IMR-90 (cell line): Measurements from ENCODE around the gene DYNLRB1. TPM values are rescaled to one million over a fixed set of nuclear protein-coding genes. Genes with fewer than 3 reads are reported as not detected.

ENCODE experiments used
- ATAC-seq: fragments of 200-7000 bp; cut with Tn5 transposase; 2 replicates; pipeline ENCODE4 v1.9.1; 2020; ENCODE audit warnings: low read depth, mild to moderate bottlenecking, moderate library complexity
- BruUV-seq: library from RNA; stranded (reverse); fragments of 400-500 nt; replicated peaks from 2 replicates; lab custom pipeline; 2021; lab: Mats Ljungman, UMichigan
- CTCF ChIA-PET: fragments of 300-600 bp; formaldehyde crosslinking; extraction: SDS; loops from one replicate; lab custom pipeline; 2021; ENCODE audit warnings: antibody characterized with exemption; lab: Yijun Ruan, JAX
- POLR2A ChIA-PET: fragments of 300-600 bp; sonication (Branson Sonifier 250); formaldehyde crosslinking; loops from one replicate; lab custom pipeline; 2022; ENCODE audit warnings: antibody characterized with exemption; ENCODE audit not compliant: unreplicated experiment; lab: Charles Lee
- DNase-seq: peaks from one replicate; pipeline ENCODE4 v3.0.0; 2013
- H2AFZ ChIP-seq: replicated peaks from 2 replicates; pipeline ENCODE3; 2013; ENCODE audit warnings: low read length, mild to moderate bottlenecking; ENCODE audit not compliant: poor library complexity
- H2AK5ac ChIP-seq: 2 replicates; pipeline ENCODE4 v1.6.1; 2013; ENCODE audit warnings: low read depth, low read length, inconsistent platforms
- H2AK9ac ChIP-seq: replicated peaks from 2 replicates; pipeline ENCODE3; 2013; ENCODE audit warnings: mild to moderate bottlenecking, low read depth, low read length, moderate library complexity; ENCODE audit not compliant: poor library complexity
- H2BK120ac ChIP-seq: 2 replicates; pipeline ENCODE4 v1.6.1; 2013; ENCODE audit warnings: low read depth, low read length, inconsistent platforms
- H2BK15ac ChIP-seq: 3 replicates; pipeline ENCODE4 v1.6.1; 2013; ENCODE audit warnings: low read depth, low read length, inconsistent platforms
- H2BK20ac ChIP-seq: 2 replicates; pipeline ENCODE4 v1.6.1; 2013; ENCODE audit warnings: low read depth, mild to moderate bottlenecking, inconsistent platforms, low read length, moderate library complexity
- H2BK5ac ChIP-seq: 2 replicates; pipeline ENCODE4 v1.6.1; 2013; ENCODE audit warnings: mild to moderate bottlenecking, low read depth, low read length, inconsistent platforms; ENCODE audit not compliant: poor library complexity, severe bottlenecking
- H3K14ac ChIP-seq: replicated peaks from 2 replicates; pipeline ENCODE4 v1.6.1; 2013; ENCODE audit warnings: low read depth, low read length, inconsistent platforms
- H3K18ac ChIP-seq: 2 replicates; pipeline ENCODE4 v1.6.1; 2013; ENCODE audit warnings: low read depth, low read length, control low read depth
- H3K23ac ChIP-seq: 2 replicates; pipeline ENCODE4 v1.6.1; 2013; ENCODE audit warnings: low read depth, low read length, inconsistent platforms
- H3K27ac ChIP-seq: 2 replicates; pipeline ENCODE4 v1.5.1; 2013; ENCODE audit warnings: mild to moderate bottlenecking, control low read depth, low read length; ENCODE audit not compliant: insufficient read depth
- H3K27me3 ChIP-seq: 2 replicates; pipeline ENCODE4 v1.6.1; 2013; ENCODE audit warnings: low read length; ENCODE audit not compliant: control insufficient read depth, insufficient read depth
- H3K36me3 ChIP-seq: 2 replicates; pipeline ENCODE4 v1.6.1; 2013; ENCODE audit warnings: low read length, mixed read lengths; ENCODE audit not compliant: control insufficient read depth, insufficient read depth
- H3K4ac ChIP-seq: 2 replicates; pipeline ENCODE4 v1.6.1; 2013; ENCODE audit warnings: low read depth, low read length, inconsistent platforms
- H3K4me1 ChIP-seq: 2 replicates; pipeline ENCODE4 v1.6.1; 2013; ENCODE audit warnings: low read length, mixed read lengths; ENCODE audit not compliant: control insufficient read depth, insufficient read depth
- H3K4me2 ChIP-seq: 2 replicates; pipeline ENCODE4 v1.6.1; 2013; ENCODE audit warnings: low read depth, mild to moderate bottlenecking, control low read depth, low read length, moderate library complexity
- H3K4me3 ChIP-seq: 2 replicates; pipeline ENCODE4 v1.5.1; 2013; ENCODE audit warnings: low read depth, mild to moderate bottlenecking, control low read depth, low read length, moderate library complexity; ENCODE audit not compliant: insufficient read depth
- H3K56ac ChIP-seq: 2 replicates; pipeline ENCODE4 v1.6.1; 2013; ENCODE audit warnings: low read length, inconsistent platforms; ENCODE audit not compliant: insufficient read depth; ENCODE audit errors: extremely low read depth
- H3K79me1 ChIP-seq, 2 experiments: 2 replicates each; pipeline ENCODE4 v1.6.1; 2013; ENCODE audit warnings: low read length in 2 of 2, inconsistent platforms in 1 of 2, low read depth in 1 of 2
- H3K9ac ChIP-seq: 2 replicates; pipeline ENCODE4 v1.6.1; 2013; ENCODE audit warnings: low read depth, low read length, control low read depth
- H3K9me1 ChIP-seq: 2 replicates; pipeline ENCODE4 v1.6.1; 2013; ENCODE audit warnings: low read length, inconsistent platforms; ENCODE audit not compliant: insufficient read depth
- H3K9me3 ChIP-seq: 2 replicates; pipeline ENCODE4 v1.6.1; 2013; ENCODE audit warnings: low read length; ENCODE audit not compliant: control insufficient read depth, insufficient read depth
- H4K20me1 ChIP-seq: 2 replicates; pipeline ENCODE4 v1.6.1; 2013; ENCODE audit warnings: low read length, inconsistent platforms; ENCODE audit not compliant: insufficient read depth
- H4K5ac ChIP-seq: 2 replicates; pipeline ENCODE4 v1.6.1; 2013; ENCODE audit warnings: mild to moderate bottlenecking, low read depth, low read length, control low read depth
- H4K8ac ChIP-seq, 2 experiments: 2 replicates each; pipeline ENCODE4 v1.6.1; 2013; ENCODE audit warnings: low read depth in 2 of 2, low read length in 2 of 2, control low read depth in 1 of 2, inconsistent platforms in 1 of 2
- H4K91ac ChIP-seq: 2 replicates; pipeline ENCODE4 v1.6.1; 2013; ENCODE audit warnings: low read depth, low read length, inconsistent platforms; ENCODE audit not compliant: insufficient read depth
- BHLHE40 ChIP-seq: fragments of 150-350 bp; IDR thresholded peaks from 2 replicates; pipeline ENCODE4 v1.6.1; 2016; ENCODE audit warnings: mild to moderate bottlenecking, low read depth, low read length
- CEBPB ChIP-seq: IDR thresholded peaks from 2 replicates; pipeline ENCODE4 v1.6.1; 2012; ENCODE audit warnings: low read depth, low read length, improper control_type of control experiment
- CHD1 ChIP-seq: IDR thresholded peaks from 2 replicates; pipeline ENCODE4 v1.6.1; 2012; ENCODE audit warnings: low read depth, low read length, improper control_type of control experiment
- FOS ChIP-seq: fragments of 150-350 bp; IDR thresholded peaks from 2 replicates; pipeline ENCODE4 v1.6.1; 2016; ENCODE audit warnings: low read depth, low read length
- MAFK ChIP-seq: IDR thresholded peaks from 2 replicates; pipeline ENCODE4 v1.6.1; 2012; ENCODE audit warnings: low read depth, low read length, improper control_type of control experiment
- MAZ ChIP-seq: IDR thresholded peaks from 2 replicates; pipeline ENCODE4 v1.6.1; 2012; ENCODE audit warnings: low read depth, mild to moderate bottlenecking, low read length, improper control_type of control experiment, moderate library complexity, borderline replicate concordance
- MXI1 ChIP-seq: IDR thresholded peaks from 2 replicates; pipeline ENCODE4 v1.6.1; 2012; ENCODE audit warnings: low read depth, mild to moderate bottlenecking, low read length, moderate library complexity, borderline replicate concordance
- NFE2L2 ChIP-seq: fragments of 150-350 bp; IDR thresholded peaks from 2 replicates; pipeline ENCODE4 v1.6.1; 2016; ENCODE audit warnings: low read depth, mild to moderate bottlenecking, low read length
- POLR2A ChIP-seq: IDR thresholded peaks from 2 replicates; pipeline ENCODE4 v1.6.1; 2012; ENCODE audit warnings: mild to moderate bottlenecking, low read depth, low read length
- RAD21 ChIP-seq: IDR thresholded peaks from 2 replicates; pipeline ENCODE4 v1.6.1; 2012; ENCODE audit warnings: low read length, improper control_type of control experiment
- RCOR1 ChIP-seq: IDR thresholded peaks from 2 replicates; pipeline ENCODE4 v1.6.1; 2012; ENCODE audit warnings: mild to moderate bottlenecking, low read length, improper control_type of control experiment; ENCODE audit not compliant: insufficient replicate concordance
- RFX5 ChIP-seq: IDR thresholded peaks from 2 replicates; pipeline ENCODE4 v1.8.0; 2012; ENCODE audit warnings: low read depth, mild to moderate bottlenecking, low read length, moderate library complexity
- SMC3 ChIP-seq: fragments of 150-350 bp; IDR thresholded peaks from 2 replicates; pipeline ENCODE4 v1.6.1; 2016; ENCODE audit warnings: low read depth, mild to moderate bottlenecking, antibody characterized with exemption, low read length, moderate library complexity
- WGBS, 2 experiments: methylation state at CpG; one replicate each; pipeline versions ENCODE4 v1.1.5 to v1.1.7; 2013; ENCODE audit warnings: missing lambda C conversion rate in 2 of 2; ENCODE audit not compliant: insufficient read length in 1 of 2; ENCODE audit errors: extremely low coverage in 2 of 2; 5-methylcytosine and 5-hydroxymethylcytosine counted together
- dilution Hi-C: fragments of 300-500 bp; cut with HindIII; formaldehyde crosslinking; loops from one replicate; pipeline ENCODE4 v1.14.3; 2018; ENCODE audit warnings: low sequenced_read_pairs; ENCODE audit not compliant: unreplicated experiment
- in situ Hi-C: fragments of 300-500 bp; cut with MboI; formaldehyde crosslinking; loops from 3 replicates; pipeline ENCODE4 v1.14.3; 2019; ENCODE audit warnings: low sequenced_read_pairs, inconsistent platforms, mixed read lengths
- intact Hi-C: fragments of 100-400 bp; cut with micrococcal nuclease; formaldehyde crosslinking; loops from 2 replicates; pipeline ENCODE4 v1.10.0; 2022
- polyA plus RNA-seq, 3 experiments: library from polyadenylated mRNA; depleted of rRNA; stranded (reverse); fragments of >200 nt; gene quantifications; 2 replicates each; pipeline ENCODE4 v1.2.3, GENCODE V29; 2012; ENCODE audit warnings: low replicate concordance in 1 of 3
- total RNA-seq: library from RNA; depleted of rRNA; stranded (reverse); fragments of >200 nt; gene quantifications from 2 replicates; pipeline ENCODE4 v1.2.3, GENCODE V29; 2012
- TF ChIP-seq, protein P1 (sequence below): conservative IDR thresholded peaks from 2 replicates; pipeline ENCODE4 v1.5.1; 2012; ENCODE audit warnings: mild to moderate bottlenecking, low read depth, low read length, improper control_type of control experiment
- TF ChIP-seq, protein P2 (sequence below): fragments of 150-350 bp; IDR thresholded peaks from 2 replicates; pipeline ENCODE4 v1.6.1; 2017; ENCODE audit warnings: mild to moderate bottlenecking, antibody characterized with exemption, low read length, low read depth

Gene DYNLRB1
- total and polyA plus RNA-seq, 2 of the 4 experiments (the other 2 are of a cell fraction): 82.4 to 380 TPM

DNA sequence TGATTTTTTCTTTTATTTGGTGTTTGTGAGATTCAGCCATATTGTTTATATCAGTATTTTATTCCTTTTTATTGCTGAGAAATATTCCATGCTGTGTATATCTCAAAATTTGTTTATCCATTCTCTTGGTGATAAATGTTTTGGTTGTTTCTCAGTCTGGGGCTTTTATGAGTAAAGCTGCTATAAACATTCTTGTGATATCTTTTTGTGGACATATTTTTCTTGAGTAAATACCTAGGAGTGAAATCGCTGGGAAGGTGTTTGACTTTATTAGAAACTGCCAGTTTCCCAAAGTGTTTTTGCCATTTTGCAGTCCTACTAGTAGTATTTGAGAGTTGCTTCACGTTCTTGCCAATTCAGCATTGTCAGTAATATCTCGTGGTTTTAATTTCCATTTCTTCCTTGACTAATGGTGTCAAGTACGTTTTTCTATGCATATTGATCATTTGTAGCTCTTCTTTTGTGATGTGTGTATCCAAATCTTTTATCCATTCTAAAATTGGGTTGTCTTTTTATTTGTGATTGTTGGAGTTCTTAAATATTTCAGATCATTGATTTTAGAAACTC lies 31.1 kb upstream of the DYNLRB1 start:
- ChIA-PET POLR2A (no interaction called here), CTCF (interaction anchor here (1.0 to 1.9 kb wide), 3 partner anchors 11 to 295 kb away, joined by 3 to 8 read pairs (median 4); no protein-coding TSS in a partner anchor)
- Histone ChIP-seq H3K36me3 (peaks cover 54% of the 10 kb centered on the region), H2BK20ac (no peak overlapping the region), H3K9me1 (peaks cover 7% of the 10 kb centered on the region; the same call in 1 of the 2 replicates), H3K4ac (no peak overlapping the region), H3K9ac (no peak overlapping the region), H3K4me3 (no peak overlapping the region), H2AK9ac (no peak overlapping the region), H4K8ac (no peak overlapping the region), H3K23ac (no peak overlapping the region), H2AK5ac (no peak overlapping the region), H3K14ac (no peak overlapping the region), H2BK5ac (no peak overlapping the region), H3K27ac (no peak overlapping the region), H2AFZ (no peak overlapping the region), H3K4me1 (no peaks in the 10 kb centered on the region), H4K5ac (no peak overlapping the region), H4K20me1 (no peaks in the 10 kb centered on the region; the same call in 1 of the 2 replicates), H3K27me3 (no peaks in the 10 kb centered on the region), H3K56ac (no peak overlapping the region), H4K91ac (no peak overlapping the region), H3K79me1 (peaks cover 15 to 35% of the 10 kb centered on the region in 2 experiments), H3K9me3 (no peaks in the 10 kb centered on the region; the same call in 1 of the 2 replicates), H2BK15ac (no peak overlapping the region), H3K18ac (no peak overlapping the region), H3K4me2 (no peak overlapping the region), H2BK120ac (no peak overlapping the region)
- ATAC-seq (no peak), DNase-seq (no peak)
- TF ChIP-seq POLR2A (no peak), NFE2L2 (no peak), CEBPB (no peak), RFX5 (no peak), RAD21 (no peak), MAFK (no peak), MXI1 (no peak), RCOR1 (no peak), FOS (no peak), CHD1 (no peak), SMC3 (no peak), MAZ (no peak), BHLHE40 (no peak)
- TF ChIP-seq, protein P1, sequence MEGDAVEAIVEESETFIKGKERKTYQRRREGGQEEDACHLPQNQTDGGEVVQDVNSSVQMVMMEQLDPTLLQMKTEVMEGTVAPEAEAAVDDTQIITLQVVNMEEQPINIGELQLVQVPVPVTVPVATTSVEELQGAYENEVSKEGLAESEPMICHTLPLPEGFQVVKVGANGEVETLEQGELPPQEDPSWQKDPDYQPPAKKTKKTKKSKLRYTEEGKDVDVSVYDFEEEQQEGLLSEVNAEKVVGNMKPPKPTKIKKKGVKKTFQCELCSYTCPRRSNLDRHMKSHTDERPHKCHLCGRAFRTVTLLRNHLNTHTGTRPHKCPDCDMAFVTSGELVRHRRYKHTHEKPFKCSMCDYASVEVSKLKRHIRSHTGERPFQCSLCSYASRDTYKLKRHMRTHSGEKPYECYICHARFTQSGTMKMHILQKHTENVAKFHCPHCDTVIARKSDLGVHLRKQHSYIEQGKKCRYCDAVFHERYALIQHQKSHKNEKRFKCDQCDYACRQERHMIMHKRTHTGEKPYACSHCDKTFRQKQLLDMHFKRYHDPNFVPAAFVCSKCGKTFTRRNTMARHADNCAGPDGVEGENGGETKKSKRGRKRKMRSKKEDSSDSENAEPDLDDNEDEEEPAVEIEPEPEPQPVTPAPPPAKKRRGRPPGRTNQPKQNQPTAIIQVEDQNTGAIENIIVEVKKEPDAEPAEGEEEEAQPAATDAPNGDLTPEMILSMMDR: no peak
- TF ChIP-seq, protein P2, sequence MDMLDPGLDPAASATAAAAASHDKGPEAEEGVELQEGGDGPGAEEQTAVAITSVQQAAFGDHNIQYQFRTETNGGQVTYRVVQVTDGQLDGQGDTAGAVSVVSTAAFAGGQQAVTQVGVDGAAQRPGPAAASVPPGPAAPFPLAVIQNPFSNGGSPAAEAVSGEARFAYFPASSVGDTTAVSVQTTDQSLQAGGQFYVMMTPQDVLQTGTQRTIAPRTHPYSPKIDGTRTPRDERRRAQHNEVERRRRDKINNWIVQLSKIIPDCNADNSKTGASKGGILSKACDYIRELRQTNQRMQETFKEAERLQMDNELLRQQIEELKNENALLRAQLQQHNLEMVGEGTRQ: no peak
- intact Hi-C loops: no loop called here
- in situ Hi-C loops: no loop called here
- dilution Hi-C loops: no loop called here
- no TSS peak for BruUV-seq
- 83% methylated on average over 1 of the region's 4 CpGs; no CpG with 5 or more reads in 1 of the 2 experiments for WGBS, 2 experiments
